Panc1 (cell line): ENCODE measurements around the gene STAT5A. TPM values are rescaled to one million over a fixed set of nuclear protein-coding genes. Genes with fewer than 3 reads are reported as not detected.

Experiments used
- ATAC-seq: fragments of 200-7000 bp; cut with Tn5 transposase; 2 replicates; pipeline ENCODE4 v1.9.1; 2020; ENCODE audit warnings: mild to moderate bottlenecking, moderate library complexity
- BruUV-seq: library from RNA; stranded (reverse); fragments of 400-500 nt; replicated peaks from 2 replicates; lab custom pipeline; 2021; lab: Mats Ljungman, UMichigan
- CTCF ChIA-PET: fragments of 300-600 bp; sonication (Branson Sonifier 250); formaldehyde crosslinking; loops from one replicate; lab custom pipeline; 2022; ENCODE audit warnings: antibody characterized with exemption; lab: Charles Lee
- POLR2A ChIA-PET: fragments of 300-600 bp; sonication (Branson Sonifier 250); formaldehyde crosslinking; loops from one replicate; lab custom pipeline; 2022; ENCODE audit warnings: antibody characterized with exemption; lab: Charles Lee
- DNase-seq: peaks from one replicate; pipeline ENCODE4 v3.0.0-alpha.2; 2010; ENCODE audit warnings: low read depth, low spot score
- H3K27ac ChIP-seq: 2 replicates; pipeline ENCODE4 v1.5.1; 2011; ENCODE audit warnings: mild to moderate bottlenecking, low read length, inconsistent platforms
- H3K27me3 ChIP-seq: fragments of 200-500 bp; sonication (Bioruptor generic); 2 replicates; pipeline ENCODE4 v1.6.0; 2014; ENCODE audit warnings: low read length, inconsistent platforms; ENCODE audit not compliant: control insufficient read depth, insufficient read depth
- H3K36me3 ChIP-seq: fragments of 200-500 bp; sonication (Bioruptor generic); 2 replicates; pipeline ENCODE4 v1.5.1; 2014; ENCODE audit warnings: inconsistent platforms, mild to moderate bottlenecking, low read length, moderate library complexity; ENCODE audit not compliant: control insufficient read depth, insufficient read depth
- H3K4me1 ChIP-seq: 2 replicates; pipeline ENCODE4 v1.5.1; 2011; ENCODE audit warnings: inconsistent platforms, mild to moderate bottlenecking, low read length, moderate library complexity; ENCODE audit not compliant: control insufficient read depth, insufficient read depth
- H3K4me3 ChIP-seq, 2 experiments: 2 replicates each; pipeline ENCODE4 v1.5.1; 2011 to 2012; ENCODE audit warnings: low read depth in 2 of 2, low read length in 2 of 2, mild to moderate bottlenecking in 2 of 2, inconsistent platforms in 1 of 2, moderate library complexity in 1 of 2
- H3K9me3 ChIP-seq: fragments of 200-500 bp; sonication (Bioruptor generic); 2 replicates; pipeline ENCODE4 v1.5.1; 2014; ENCODE audit warnings: low read depth, mild to moderate bottlenecking, inconsistent platforms, low read length, moderate library complexity; ENCODE audit not compliant: control insufficient read depth, insufficient read depth
- POLR2AphosphoS5 ChIP-seq: IDR thresholded peaks from 2 replicates; pipeline ENCODE4 v1.6.1; 2012; ENCODE audit warnings: mild to moderate bottlenecking, low read depth, low read length, moderate library complexity
- SIN3A ChIP-seq: IDR thresholded peaks from 2 replicates; pipeline ENCODE4 v1.6.1; 2012; ENCODE audit warnings: low read depth, mild to moderate bottlenecking, low read length, moderate library complexity, borderline replicate concordance; ENCODE audit not compliant: insufficient read depth
- TCF7L2 ChIP-seq: IDR thresholded peaks from 2 replicates; pipeline ENCODE4 v1.6.1; 2011; ENCODE audit warnings: mild to moderate bottlenecking, low read depth, low read length, inconsistent platforms
- in situ Hi-C: cut with HindIII; loops from 2 replicates; pipeline ENCODE4 v1.10.0; 2016; ENCODE audit warnings: low sequenced_read_pairs, low pct_unique_long_range_greater_than_20kb
- intact Hi-C: fragments of 100-400 bp; cut with micrococcal nuclease; formaldehyde crosslinking; loops from one replicate; pipeline ENCODE4 v1.10.0; 2022; ENCODE audit not compliant: unreplicated experiment
- total RNA-seq: library from RNA; stranded (reverse); gene quantifications from one replicate; pipeline ENCODE4 v1.2.1, GENCODE V29; 2021; ENCODE audit not compliant: unreplicated experiment
- TF ChIP-seq, protein P1 (sequence below): fragments of 450-650 bp; IDR thresholded peaks from 2 replicates; pipeline ENCODE4 v1.5.1; 2017; ENCODE audit warnings: mild to moderate bottlenecking
- TF ChIP-seq, protein P2 (sequence below), 2 experiments: IDR thresholded peaks; 2 replicates each; pipeline ENCODE4 v1.6.1; 2011 to 2012; ENCODE audit warnings: low read depth in 2 of 2, control low read depth in 1 of 2, low read length in 1 of 2, mild to moderate bottlenecking in 1 of 2, moderate library complexity in 1 of 2; ENCODE audit not compliant: insufficient read depth in 1 of 2

STAT5A gene
- total RNA-seq, 1 experiment from 2014 or later: 26.7 TPM

DNA sequence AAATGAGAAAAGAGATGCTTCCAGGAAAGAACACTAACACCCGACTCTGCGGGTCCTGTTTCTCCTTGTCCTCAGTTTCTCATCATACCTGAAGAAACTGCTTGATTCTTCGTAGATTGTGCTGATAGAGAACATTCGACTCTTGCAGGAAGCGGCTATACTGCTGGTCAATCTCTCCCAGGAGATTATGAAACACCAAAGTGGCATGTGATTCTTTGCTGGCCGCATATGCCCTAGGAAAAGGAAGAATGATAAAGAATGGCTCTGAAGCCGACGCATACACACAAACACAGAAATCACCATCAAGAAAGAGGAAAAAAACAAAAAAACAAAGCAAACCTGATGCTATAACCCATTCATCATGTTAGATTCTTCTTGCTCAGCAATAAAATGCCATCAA is 58.2 kb downstream of the STAT5A start:
- in situ Hi-C loops: no loop called here
- CTCF ChIA-PET: no interaction called here
- Histone ChIP-seq H3K27ac (peak overlapping the region; percentile 73), H3K4me1 (peaks cover 10% of the 10 kb centered on the region), H3K4me3 (no peak overlapping the region), H3K9me3 (no peaks in the 10 kb centered on the region), H3K36me3 (peaks cover 8% of the 10 kb centered on the region; the same call in 1 of the 2 replicates), H3K27me3 (no peaks in the 10 kb centered on the region)
- ATAC-seq (no peak), DNase-seq (no peak)
- POLR2A ChIA-PET: no interaction called here
- TF ChIP-seq TCF7L2 (no peak), SIN3A (no peak), POLR2AphosphoS5 (no peak)
- TF ChIP-seq, protein P1, sequence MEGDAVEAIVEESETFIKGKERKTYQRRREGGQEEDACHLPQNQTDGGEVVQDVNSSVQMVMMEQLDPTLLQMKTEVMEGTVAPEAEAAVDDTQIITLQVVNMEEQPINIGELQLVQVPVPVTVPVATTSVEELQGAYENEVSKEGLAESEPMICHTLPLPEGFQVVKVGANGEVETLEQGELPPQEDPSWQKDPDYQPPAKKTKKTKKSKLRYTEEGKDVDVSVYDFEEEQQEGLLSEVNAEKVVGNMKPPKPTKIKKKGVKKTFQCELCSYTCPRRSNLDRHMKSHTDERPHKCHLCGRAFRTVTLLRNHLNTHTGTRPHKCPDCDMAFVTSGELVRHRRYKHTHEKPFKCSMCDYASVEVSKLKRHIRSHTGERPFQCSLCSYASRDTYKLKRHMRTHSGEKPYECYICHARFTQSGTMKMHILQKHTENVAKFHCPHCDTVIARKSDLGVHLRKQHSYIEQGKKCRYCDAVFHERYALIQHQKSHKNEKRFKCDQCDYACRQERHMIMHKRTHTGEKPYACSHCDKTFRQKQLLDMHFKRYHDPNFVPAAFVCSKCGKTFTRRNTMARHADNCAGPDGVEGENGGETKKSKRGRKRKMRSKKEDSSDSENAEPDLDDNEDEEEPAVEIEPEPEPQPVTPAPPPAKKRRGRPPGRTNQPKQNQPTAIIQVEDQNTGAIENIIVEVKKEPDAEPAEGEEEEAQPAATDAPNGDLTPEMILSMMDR: no peak
- TF ChIP-seq, protein P2, sequence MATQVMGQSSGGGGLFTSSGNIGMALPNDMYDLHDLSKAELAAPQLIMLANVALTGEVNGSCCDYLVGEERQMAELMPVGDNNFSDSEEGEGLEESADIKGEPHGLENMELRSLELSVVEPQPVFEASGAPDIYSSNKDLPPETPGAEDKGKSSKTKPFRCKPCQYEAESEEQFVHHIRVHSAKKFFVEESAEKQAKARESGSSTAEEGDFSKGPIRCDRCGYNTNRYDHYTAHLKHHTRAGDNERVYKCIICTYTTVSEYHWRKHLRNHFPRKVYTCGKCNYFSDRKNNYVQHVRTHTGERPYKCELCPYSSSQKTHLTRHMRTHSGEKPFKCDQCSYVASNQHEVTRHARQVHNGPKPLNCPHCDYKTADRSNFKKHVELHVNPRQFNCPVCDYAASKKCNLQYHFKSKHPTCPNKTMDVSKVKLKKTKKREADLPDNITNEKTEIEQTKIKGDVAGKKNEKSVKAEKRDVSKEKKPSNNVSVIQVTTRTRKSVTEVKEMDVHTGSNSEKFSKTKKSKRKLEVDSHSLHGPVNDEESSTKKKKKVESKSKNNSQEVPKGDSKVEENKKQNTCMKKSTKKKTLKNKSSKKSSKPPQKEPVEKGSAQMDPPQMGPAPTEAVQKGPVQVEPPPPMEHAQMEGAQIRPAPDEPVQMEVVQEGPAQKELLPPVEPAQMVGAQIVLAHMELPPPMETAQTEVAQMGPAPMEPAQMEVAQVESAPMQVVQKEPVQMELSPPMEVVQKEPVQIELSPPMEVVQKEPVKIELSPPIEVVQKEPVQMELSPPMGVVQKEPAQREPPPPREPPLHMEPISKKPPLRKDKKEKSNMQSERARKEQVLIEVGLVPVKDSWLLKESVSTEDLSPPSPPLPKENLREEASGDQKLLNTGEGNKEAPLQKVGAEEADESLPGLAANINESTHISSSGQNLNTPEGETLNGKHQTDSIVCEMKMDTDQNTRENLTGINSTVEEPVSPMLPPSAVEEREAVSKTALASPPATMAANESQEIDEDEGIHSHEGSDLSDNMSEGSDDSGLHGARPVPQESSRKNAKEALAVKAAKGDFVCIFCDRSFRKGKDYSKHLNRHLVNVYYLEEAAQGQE (IDR thresholded peaks at IDR 0.05; ENCODE audit: insufficient read depth in 1 of 2, low read depth in 2 of 2, low read length in 1 of 2): no peak
- no TSS peak for BruUV-seq
- intact Hi-C loops: no loop called here

DNA sequence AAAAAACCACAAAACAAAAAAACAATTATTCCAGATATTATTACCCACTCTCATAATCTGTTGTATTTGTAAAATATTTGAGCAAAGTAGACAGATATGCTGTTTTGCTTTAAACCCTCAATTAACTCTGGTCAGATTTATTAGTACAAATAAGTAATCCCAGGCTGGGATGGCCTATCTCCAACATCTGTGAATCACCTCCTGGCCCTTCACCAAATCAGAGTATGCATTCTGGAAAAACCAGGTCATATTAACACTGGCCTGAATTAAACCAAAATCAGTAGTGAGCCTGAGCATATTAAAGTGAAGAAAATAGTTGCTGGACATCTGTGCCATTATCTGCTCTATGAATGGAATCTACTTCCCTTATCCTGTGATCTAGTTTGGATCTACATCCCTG is 58.9 kb downstream of the STAT5A start:
- ChIA-PET POLR2A (no interaction called here), CTCF (no interaction called here)
- TF ChIP-seq, protein P2 (IDR thresholded peaks at IDR 0.05; ENCODE audit: insufficient read depth in 1 of 2, low read depth in 2 of 2, low read length in 1 of 2): no peak
- TF ChIP-seq SIN3A (no peak), POLR2AphosphoS5 (no peak), TCF7L2 (no peak)
- TF ChIP-seq, protein P1: no peak
- peaks cover 8% of the 10 kb centered on the region; the same call in 1 of the 2 replicates for H3K36me3 ChIP-seq
- H3K4me1 ChIP-seq: peaks cover 10% of the 10 kb centered on the region
- peak; percentile 73 for ATAC-seq
- intact Hi-C loops: no loop called here
- in situ Hi-C loops: no loop called here
- no TSS peak for BruUV-seq
- H3K27ac ChIP-seq: peak overlapping the region; percentile 53
- H3K27me3 ChIP-seq: no peaks in the 10 kb centered on the region
- H3K9me3 ChIP-seq: no peaks in the 10 kb centered on the region
- DNase-seq: peak; percentile 52
- H3K4me3 ChIP-seq: no peak overlapping the region
